GM21737 (cell line): ENCODE data around the gene EPHA4.
"Not testable (repeated sequence)": the region's sequence is repeated elsewhere in the genome, so short reads cannot be mapped to it uniquely, and the experiment has no call there.

ENCODE experiments used
- ATAC-seq: cut with Tn5 transposase; IDR thresholded peaks from one replicate; pipeline ENCODE4 v1.9.1; 2021; ENCODE audit warnings: mild to moderate bottlenecking, moderate library complexity; ENCODE audit not compliant: unreplicated experiment

EPHA4 gene

GRCh38 chr2:221541131-221541735 lies 30.9 kb downstream of the EPHA4 start:
- ATAC-seq = no peak

DNA sequence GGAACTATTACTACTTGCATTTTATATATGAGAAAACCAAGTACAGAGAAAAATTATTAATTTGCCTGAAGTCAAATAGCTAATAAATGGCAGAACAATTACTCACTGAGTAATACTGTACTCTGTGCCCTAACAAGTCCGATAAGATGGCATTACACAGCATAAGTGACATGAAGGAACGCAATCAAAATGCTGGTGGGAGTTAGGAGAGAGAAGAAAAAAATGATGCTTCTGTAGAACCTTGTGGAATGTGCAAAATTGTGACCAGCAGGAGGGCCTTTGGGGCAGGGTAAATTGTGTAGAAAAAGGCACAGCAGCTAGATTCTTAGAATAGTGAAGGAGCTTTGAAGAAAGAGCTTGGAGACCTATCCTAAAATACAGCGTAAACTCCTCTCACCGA lies 32.9 kb downstream of the EPHA4 start:
- ATAC-seq = no peak

DNA sequence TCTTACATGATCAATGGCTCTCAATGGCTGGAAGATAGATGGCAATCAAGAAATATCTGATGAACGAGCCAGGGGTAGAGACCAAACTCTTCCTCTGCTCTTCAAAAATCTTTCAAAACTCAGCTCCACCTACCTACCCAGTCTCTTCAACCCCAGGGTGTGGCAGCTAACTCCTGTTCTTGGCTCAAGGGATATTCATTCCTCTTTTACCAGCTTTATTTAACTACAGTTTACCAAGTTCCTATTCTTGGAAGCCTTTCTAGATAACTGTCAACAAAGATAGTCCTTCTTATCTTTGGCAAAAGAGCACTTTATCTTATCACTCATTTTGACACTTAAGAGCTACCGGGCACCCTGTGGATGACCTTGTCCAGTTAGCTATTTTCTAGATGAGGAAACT lies 36.3 kb downstream of the EPHA4 start:
- ATAC-seq = no peak

DNA sequence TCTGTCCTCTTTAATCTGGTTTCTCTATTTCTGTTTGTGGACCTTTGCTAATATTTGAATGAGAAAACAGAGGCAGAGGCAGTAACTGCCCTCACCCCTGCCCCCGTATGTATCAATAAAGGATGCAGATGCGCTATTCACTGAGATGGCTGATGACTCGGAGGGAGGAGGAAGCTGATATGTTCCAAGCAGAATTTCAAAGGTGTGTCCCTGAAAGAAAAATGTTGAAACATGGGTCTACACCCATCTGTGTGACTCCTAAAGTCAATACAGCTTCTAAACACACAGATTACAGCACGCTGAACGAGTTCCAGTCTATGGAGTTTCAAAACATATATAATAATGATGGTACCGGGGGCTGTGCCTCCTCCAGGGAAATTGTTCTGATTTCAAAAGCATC lies 38.8 kb downstream of the EPHA4 start:
- ATAC-seq = no peak

GRCh38 chr2:221532641-221533040 lies 39.5 kb downstream of the EPHA4 start:
- no peak for ATAC-seq

- no peak for ATAC-seq
Observed at GRCh38 chr2:221530653-221531037, 41.5 kb downstream of the EPHA4 start.

GRCh38 chr2:221529943-221530652 lies 42.0 kb downstream of the EPHA4 start:
- ATAC-seq = no peak

DNA sequence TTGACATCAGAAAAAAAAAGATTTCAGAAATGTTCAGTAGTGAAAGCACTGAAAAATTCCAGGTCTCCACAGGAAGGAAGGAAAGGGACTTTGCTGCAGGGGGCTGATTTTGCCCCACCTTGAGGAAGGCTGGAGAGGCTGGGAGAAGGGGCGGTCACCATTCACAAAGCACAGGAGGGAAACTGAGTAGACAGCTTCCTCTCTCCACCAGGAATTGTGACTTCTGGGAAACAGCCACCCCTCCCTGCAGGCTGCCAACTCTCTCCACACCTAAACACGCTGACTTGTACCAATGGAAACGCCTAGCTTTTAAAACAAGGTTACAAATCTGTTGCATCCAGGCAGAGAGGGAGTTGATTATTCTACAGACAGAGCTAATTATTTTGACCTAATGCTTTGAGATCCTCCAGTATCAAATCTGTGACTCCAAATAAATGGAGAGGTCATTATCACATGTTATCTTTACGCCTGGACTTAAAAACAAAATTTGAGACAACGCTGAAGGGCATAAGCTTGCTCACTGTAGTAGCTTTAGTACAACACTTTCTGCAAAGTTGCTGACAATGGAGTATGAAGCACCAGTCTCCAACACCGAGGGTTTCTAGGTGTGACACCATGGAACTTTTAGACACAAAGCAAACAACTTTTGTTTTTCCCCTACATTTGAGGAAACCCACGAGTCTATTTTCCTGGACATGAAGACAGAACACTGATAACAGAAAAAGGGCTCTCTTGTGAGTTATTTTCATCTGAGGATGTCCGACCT lies 42.7 kb downstream of the EPHA4 start:
- ATAC-seq = no peak

GRCh38 chr2:221527776-221528309 lies 44.3 kb downstream of the EPHA4 start:
- no peak for ATAC-seq

DNA sequence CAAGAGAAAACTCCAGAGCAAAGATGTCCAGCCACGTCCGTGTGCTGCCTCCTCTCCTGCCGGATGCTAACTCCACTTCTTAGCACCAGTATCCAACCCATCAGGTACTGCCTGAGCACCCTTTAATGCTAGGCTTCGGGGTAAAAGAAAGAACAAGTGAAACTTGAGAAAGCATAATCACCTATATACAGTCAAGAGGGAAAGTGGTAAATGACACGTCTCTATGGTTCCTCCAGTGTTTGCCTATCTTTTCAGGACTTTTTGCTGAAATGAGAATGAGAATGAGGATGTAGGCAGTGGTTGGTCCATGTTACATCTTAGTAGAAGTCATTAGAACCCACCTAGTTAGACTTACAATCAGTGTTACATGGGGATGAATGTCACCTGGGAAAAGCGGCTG lies 47.9 kb downstream of the EPHA4 start:
- no peak for ATAC-seq

DNA sequence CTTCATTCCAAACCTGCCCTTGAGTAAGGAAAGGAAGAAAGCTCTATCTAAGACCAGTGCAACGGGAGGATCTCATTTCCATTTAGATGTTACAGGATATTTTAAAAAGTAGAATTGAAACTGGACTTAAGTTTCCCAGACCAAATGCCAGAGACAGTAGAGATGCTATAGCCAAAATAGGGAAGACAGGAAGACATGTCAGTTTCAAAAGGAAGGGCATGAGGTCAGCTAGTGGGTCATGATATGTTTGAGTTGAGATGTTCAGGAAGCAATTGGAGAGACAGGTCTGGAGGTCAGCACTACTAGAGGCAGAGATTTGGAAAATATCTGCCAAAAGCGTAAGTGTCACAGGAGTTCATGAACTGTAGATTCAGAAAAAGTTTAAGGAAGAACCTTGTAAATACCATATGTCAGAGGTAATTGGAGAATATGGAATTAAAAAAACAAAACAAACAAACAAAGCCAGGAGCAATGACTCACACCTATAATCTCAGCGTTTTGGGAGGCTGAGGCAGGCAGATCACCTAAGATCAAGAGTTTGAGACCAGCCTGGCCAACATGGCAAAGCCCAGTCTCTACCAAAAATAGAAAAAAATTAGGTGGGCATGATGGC lies 50.8 kb downstream of the EPHA4 start:
- ATAC-seq = no peak

- no peak for ATAC-seq
Observed at GRCh38 chr2:221518935-221519625, 53.0 kb downstream of the EPHA4 start.

GRCh38 chr2:221518201-221518934 lies 53.7 kb downstream of the EPHA4 start:
- peak; percentile 59 for ATAC-seq

DNA sequence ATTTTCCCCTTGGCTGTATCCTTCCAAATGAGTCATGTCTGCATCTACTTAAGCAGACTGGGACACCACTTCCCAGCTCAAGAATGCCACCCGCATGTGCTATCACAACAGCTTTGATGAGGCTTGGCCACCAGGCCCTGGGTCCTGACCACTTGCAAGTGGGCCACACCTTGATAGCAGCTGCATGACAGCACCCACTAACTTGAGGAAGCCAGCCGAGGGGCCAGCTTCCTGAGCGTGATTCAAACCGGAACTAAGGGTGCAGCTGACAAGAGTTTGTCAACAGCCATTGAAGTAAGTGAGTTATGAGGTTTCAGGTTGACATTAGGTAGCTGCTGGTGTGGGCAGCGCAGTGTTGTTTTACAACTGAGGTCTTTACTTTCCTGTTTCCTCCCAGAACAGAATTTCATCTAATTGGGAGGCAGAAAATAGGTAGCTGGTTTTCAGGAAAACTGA lies 54.4 kb downstream of the EPHA4 start:
- ATAC-seq = peak; percentile 88

DNA sequence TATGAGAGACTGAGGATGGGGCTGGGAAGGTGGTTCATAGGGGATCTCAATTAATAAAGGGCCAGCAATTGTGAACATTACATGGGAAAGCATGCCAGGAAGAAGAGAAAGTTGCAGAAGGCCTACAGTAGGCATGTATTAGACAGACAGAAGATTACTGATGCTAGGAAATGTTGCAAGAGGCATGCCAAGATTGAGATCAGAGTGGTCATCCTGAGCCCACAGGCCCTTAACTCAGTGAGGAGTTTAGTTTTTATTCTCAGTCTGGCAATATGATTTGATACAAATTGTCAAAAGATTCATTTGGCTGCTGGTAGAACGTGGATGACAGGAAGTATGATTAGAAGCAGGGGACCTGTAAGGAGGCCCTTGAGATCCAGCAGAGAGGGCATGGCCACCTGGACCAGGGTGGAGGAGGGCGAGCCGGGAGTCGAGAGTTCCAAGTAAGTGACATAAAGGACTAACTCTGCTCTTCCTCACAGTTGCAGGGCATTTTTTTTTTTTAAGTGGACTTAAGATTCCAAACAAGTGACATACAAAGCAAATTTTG lies 54.9 kb downstream of the EPHA4 start:
- no peak for ATAC-seq

DNA sequence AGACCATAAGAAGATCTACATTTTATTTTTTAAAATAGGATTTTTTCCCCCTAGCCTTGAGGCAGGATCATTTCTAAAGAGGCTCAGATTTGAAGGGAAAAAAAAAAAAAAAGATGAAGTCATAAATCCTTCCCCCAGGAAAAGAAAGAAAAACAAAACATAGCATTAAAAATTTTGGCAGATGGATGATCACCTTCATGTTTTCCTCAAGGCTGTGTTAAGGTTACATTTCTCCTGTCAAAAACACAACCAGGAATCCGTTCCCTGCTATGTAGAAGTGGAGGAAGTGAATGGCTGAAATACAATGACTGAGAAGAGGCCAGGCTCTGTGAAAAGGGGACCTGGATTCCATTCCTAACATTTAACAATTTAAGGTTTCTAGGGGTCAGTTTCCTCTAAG lies 56.2 kb downstream of the EPHA4 start:
- ATAC-seq = no peak

GRCh38 chr2:221514305-221515040 lies 57.6 kb downstream of the EPHA4 start:
- no peak for ATAC-seq

DNA sequence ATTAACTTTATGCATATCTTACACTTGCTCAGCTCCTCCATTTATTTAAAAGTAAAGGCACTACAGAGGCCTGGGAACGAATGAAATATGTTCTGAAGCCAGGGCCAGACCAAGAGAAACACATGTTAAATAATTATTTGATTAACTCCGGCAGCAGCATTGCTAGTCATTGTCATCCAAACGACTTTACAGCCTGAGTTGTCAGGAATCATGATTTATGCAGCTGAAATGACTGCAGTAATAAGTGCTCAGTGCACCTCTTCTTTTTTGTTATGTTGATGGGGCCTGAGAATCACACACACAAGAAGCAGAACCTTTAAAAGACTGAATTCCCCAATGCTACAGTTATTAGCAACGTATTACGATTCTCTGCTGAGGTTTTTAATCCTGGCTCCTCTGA lies 58.9 kb downstream of the EPHA4 start:
- no peak for ATAC-seq

DNA sequence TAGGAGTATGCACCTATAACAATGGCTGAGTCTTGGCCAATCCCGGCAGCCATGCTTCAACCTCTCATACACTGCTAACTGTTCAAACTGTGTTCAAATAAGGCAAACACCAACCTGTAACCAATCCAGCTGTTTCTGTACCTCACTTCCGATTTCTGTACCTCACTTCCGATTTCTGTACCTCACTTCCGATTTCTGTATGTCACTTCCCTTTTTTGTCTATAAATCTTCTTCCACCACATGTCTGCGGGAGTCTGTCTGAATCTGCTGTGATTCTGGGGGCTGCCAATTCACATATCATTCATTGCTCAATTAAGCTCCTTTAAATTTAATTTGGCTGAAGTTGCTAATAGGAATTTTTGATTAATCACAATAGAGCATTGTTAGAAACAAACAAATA lies 60.8 kb downstream of the EPHA4 start:
- not testable (repeated sequence) for ATAC-seq
